Measurements from ENCODE around the gene HOXD10.

Gene HOXD10

DNA sequence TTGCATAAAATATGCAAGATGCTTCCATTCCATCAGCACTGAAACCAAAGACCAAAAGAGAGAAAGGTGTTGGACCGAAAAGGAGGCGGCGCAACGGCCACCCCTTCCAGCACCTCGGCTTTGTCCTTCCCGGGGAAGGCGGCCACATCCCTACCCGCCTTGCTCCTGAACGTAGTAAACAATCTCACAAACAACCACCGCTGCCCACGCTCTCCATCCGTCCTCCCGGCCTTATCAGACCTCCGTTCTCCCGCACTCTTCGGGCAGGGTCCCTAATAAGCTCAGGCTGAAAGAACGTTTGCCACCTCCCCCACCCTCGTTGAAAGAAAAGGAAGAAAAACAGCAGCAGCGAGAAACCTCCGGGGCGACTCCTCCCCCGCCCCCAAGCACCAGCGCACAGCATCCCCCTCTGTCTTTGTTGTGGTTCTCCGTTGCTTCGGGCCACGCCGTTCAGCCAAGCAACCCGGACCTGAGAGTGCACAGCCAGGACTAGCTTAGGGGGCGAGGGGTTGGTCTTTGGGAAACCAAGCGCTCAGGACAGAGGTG lies 37.2 kb upstream of the HOXD10 start:
- no peak overlapping the region for H3K4me3 ChIP-seq (ENCODE audit: low read length)

DNA sequence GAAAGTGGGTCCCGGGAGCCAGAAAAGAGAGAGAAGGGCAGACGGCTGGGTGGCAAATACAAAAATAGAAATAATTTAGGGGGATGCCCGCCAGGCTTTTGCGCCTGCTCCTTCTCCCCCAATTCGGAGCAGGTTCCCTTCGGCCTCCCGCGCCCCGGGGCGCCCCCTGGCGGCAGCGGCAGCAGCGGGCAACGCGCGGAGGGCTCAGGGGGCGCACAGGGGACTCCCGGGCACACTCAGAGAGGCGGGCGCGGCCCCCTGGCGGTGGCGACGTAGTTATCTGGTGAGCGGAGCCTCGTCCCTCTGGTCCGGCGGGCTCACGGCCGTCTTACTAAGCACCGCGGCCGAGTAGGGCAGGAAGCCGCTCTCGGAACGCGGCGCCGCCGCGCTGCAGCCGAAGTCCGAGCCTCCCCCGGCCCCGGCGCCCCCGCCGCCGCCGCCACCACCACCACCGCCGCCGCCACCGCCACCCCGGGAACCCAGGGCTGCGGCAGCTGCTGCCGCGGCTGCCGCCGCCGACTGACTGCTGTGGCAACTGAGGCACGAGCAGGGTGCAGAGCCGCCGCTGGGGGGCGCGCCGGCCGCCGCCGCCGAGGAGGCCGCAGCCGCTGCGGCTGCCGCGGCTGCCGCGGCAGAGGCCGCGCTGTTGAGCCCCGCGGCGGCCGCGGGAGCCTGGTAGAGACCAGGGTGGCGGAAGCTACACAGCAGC lies 36.6 kb upstream of the HOXD10 start:
- no peak overlapping the region for H3K4me3 ChIP-seq (ENCODE audit: low read length)
- TF ChIP-seq ZNF274 (IDR thresholded peaks at IDR 0.05; ENCODE audit: low read depth, low read length) = no peak

More for the DNA sequence above, 37.2 kb upstream of the HOXD10 start:
- no peak for TF ChIP-seq ZNF274 (IDR thresholded peaks at IDR 0.05; ENCODE audit: low read depth, low read length)

DNA sequence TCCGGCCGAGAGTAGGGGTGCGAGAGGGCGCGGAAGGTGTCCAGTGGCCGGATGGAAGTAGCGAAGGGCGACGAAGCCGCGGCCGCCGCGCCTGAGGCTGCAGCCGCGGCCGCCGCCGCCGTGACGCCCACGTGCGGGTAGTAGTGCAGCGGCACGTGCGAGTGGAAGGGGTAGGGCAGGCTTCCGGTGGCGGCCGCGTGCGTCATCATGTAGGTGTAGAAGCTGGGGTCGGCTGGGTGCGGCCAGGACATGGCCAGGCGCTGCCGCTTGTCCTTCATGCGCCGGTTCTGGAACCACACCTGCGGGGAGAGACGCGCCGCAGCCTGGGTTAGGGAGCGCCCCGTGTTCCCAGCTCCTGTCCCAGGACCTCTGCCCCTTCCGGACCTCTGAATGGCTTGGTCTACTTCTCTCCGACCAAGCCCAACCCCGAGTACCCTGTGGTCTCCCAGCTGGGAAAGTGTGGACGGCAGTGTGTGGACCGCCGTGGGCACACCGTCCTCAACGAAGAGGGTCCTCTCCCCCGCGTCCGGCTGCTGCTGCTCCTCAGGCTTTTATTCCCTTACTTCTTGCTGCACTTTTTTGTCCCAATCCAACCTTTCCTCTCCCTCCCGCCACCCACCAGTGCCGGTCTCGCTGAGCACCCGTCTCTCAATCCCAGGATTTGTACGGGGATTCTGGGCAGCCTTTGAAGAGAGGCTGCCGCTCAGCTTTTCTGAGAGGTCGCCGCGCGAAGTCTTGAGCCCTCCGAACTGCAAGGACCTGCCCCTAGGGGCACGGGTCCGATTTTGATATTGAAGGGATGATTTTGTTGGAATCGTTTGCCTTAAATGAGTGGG lies 35.8 kb upstream of the HOXD10 start:
- no peak overlapping the region for H3K4me3 ChIP-seq (ENCODE audit: low read length)
- TF ChIP-seq ZNF274 (IDR thresholded peaks at IDR 0.05; ENCODE audit: low read depth, low read length) = no peak

DNA sequence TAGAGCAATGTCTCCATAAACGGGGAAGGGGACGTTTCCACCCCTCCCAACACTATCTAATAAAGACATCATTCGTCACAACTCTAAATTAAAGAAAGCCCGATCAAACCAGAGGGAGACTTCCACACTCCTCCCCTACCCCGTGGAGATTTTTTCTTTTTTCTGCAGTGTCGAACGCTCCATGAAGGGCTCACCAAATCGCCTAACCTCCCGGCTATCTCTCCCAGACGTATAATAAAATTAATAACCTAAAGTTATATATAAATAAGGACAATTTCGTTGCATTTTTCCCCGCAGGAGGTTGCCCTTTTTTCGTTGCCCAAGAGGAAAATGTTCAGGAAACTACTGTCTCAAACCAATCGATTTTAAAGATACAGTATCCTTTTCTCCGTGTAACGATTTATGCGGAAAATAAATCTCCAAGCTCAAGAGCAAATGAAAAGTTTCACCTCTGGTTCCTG lies 35.2 kb upstream of the HOXD10 start:
- TF ChIP-seq ZNF274 (IDR thresholded peaks at IDR 0.05; ENCODE audit: low read depth, low read length) = no peak
- no peak overlapping the region for H3K4me3 ChIP-seq (ENCODE audit: low read length)

DNA sequence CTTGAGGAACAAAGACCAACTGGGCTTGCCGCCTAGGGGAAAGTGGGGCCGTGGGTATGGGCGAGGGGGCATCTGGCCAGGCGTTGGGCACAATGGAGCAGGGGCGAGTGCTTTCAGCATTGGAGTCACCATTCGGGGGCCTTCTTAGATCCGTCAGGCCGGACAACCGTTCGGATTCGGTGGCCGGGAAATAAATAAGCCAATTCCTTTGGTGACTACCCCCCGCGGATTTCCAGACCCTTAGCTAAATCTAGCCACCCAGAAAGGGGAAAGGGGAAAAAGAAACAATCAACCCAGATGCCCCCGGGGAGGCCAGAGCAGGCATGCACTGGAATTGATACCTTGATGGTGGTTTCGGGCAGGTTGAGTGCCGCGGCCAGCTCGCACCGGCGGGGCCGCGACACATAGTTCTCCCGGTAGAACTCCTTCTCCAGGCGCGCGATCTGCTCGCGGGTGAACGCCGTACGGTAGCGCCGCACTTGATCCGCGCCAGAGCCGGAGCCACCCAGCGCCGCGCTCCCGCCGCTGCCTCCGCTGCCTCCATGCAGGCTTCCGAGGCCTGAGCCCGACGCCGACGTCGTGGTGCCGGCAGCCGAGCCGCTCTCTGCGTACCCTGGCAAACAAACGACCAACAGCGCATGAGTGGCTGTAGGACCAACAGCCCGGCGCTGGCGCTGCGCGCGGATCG lies 34.6 kb upstream of the HOXD10 start:
- no peak for TF ChIP-seq ZNF274 (IDR thresholded peaks at IDR 0.05; ENCODE audit: low read depth, low read length)
- no peak overlapping the region for H3K4me3 ChIP-seq (ENCODE audit: low read length)

DNA sequence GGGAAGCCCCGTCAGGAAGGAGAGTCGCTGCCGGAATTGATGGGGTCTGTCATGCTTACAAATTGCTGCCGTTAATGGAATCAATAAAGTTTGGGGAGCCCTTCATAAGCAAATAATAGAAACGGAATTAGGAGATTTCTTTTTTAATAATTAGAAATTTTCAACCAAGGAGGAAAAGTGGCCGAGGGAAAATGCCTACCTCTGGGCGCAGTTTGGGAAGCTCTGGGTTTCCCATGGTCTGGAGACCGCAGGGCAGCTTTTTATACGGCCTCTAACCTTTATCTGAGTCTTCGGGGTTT lies 34.1 kb upstream of the HOXD10 start:
- no peak overlapping the region for H3K4me3 ChIP-seq (ENCODE audit: low read length)
- no peak for TF ChIP-seq ZNF274 (IDR thresholded peaks at IDR 0.05; ENCODE audit: low read depth, low read length)

DNA sequence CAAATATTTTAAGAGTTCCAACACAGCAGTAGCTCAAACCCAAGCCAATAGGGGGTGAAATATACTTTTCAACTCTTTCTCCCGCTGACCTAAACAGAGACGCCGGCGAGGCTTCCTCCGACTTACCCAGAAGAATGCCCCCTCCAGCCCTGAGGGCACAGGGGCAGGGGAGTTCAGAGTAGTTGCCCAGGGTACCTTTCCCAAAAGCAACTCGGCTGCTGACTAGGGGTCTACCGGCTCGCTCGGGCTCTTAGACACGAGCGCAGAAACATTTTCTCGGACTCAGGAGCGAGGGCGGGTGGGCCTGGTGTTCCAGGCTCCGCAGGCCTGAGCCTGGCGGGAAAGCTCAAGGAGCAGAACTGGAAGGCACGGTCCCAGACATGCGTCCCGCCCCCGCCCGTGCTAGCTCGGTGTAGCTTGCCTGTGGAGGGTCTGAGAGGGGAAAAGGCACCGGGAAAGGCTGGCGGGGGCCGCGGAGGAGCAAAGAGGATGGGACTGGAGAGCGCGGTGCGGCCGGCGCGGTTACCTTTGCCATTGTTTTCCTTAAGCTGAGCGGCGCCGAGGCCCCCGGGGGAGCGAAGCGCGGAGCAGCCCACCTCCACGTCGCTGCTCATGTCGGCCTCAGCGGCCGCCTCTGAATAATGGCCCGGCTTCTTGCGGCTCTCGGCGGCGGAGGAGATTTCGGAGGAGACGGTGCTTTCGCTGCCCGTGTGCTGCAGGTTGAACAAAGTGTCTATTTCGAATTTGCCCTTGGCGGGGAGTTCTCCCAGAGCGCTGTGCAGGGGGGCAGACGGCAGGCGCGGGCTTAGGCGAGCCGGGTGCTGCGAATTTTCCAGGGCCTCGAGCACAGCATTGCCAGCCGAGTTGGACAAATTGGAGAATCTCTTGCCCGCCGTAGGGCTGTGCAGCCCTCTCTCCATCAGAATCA lies 33.5 kb upstream of the HOXD10 start:
- no peak overlapping the region for H3K4me3 ChIP-seq (ENCODE audit: low read length)
- TF ChIP-seq ZNF274 (IDR thresholded peaks at IDR 0.05; ENCODE audit: low read depth, low read length) = no peak

DNA sequence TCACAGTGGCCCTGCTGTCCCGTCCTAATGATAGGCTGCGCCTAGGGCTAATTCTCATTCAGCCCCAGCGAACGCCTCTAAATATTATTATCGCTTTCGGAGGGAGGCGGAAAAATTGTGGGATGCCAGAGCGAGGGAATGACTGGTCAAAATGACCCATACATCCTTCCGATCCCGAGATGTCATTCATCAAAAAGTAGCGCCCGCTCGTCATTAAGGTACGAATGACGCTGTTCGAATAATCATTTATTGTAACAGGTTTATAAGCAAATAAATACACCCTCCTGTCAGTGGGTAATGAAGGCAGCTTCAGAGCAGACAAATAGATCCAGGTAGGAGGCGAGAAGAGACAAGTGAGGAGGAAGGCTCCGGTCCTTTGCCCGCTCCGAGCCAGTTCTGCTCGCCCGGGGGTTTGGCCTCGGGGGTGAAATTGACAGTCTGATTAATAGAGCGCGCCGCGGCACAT lies 32.7 kb upstream of the HOXD10 start, which contains the start of gene EVX2:
Gene EVX2, minus strand, starts transcription at position 167 of the 466 bp plus-strand sequence. CDS start 186 bp downstream, outside the sequence.
- no peak within 1 kb of the TSS for H3K4me3 ChIP-seq (ENCODE audit: low read length)
- no peak for TF ChIP-seq ZNF274 (IDR thresholded peaks at IDR 0.05; ENCODE audit: low read depth, low read length)

DNA sequence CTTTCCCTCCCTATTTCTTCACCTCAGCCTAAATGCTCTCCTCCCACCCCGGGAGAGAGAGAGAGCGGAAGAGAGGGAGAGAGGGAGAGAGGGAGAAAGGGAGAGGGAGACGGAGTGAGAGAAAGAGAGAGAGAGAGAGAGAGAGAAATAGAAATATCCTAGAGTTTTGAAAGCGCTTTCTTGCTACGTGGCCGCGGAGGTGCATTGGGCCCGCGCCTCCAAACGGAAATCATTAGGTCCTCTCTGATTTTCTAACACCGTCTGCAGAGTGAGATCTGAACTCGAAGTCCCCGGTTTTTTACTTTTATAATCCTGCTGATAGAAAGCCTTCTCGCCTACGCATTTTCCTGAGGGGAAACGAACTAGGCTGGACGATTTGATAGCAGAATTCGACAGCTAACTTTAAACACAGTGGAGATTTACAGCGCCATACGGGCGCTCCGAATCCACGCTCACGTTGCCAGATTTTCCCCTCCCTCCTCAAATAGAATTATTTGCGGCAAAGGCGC lies 31.9 kb upstream of the HOXD10 start:
- no peak overlapping the region for H3K4me3 ChIP-seq (ENCODE audit: low read length)
- no peak for TF ChIP-seq ZNF274 (IDR thresholded peaks at IDR 0.05; ENCODE audit: low read depth, low read length)

DNA sequence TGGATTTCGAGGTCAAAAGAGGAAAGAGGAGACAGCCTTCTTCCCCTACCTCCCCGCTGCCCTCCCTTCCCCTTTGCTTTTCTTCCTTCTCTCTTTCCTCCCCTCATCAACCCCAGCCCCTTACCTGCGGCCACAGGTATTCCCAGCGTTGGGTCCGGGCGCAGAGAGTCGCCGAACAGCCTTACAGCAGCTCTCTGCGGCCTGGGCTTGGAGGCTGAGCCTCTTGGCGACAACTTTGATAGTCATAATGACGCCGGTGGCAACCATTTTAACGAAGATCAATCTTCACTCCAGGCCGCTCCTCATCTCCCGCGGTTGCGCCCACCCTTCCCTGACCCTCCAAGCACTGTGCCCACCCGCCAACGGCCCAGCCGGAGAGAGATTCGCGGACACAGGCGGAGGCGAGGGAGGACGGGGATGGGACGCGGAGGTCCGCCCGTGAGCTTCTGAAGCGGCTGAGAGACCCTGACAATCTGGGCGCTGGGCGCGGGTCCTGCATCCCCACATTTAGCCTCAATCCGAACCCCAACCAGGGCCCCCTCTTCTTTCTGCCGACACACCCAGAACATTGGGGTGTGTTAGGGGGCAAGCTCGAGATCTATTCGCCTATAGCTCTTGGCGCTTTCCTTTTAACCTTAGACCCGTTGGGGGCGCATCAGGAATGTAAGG lies 31.3 kb upstream of the HOXD10 start:
- H3K4me3 ChIP-seq (ENCODE audit: low read length) = no peak overlapping the region
- TF ChIP-seq ZNF274 (IDR thresholded peaks at IDR 0.05; ENCODE audit: low read depth, low read length) = no peak

DNA sequence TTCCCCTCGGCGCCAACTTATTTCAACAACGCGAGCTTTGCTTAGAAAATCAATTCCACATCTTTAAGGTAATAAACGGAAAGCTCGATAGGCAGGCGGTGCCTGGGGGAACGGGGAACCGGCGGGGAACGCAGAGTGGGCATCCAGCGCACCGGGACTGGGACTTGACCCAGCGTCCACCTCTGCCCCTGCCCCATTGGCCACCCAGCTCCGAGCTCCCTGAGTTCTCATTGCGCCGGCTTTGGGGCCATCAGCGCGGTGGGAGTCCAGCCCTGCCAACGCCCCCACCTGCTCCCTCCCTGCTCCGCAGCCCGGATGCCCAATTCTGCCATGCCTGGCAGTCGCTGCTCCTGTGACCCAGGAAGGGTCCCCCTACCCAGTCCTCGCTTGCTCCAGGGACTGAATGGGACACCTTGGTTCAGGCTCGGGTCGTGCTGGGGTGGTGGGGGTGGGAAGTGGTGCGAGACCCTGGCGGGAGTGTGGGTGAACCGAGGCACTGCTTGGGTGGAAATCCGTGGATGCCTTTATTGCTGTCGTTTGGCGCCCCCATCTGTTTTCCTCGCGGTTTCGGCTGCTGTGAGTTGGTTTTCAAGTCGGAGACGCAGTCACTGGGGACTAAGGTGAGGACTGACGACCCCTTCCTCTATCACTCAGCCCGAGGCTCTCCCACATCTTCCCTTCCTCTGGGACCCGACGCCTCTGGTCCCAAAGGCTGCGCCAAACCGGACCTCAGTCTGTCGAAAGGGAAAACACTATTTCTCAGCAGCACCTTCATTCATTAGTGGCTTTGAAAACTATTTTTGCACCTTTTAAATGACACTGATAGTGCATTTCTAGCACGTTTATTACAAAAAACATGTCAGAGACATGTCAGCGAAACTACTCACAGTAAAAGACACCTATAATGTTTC lies 30.5 kb upstream of the HOXD10 start:
- H3K4me3 ChIP-seq (ENCODE audit: low read length) = no peak overlapping the region
- TF ChIP-seq ZNF274 (IDR thresholded peaks at IDR 0.05; ENCODE audit: low read depth, low read length) = no peak

Data from GM08714 (cell line).